SKM-1 (cell line): ENCODE data around the gene CTAG1B.
"Not testable (repeated sequence)": the region's sequence is repeated elsewhere in the genome, so short reads cannot be mapped to it uniquely, and the experiment has no call there.

Experiments used
- DNase-seq: peaks from one replicate; lab custom pipeline; 2025; ENCODE audit not compliant: unreplicated experiment; lab: John Stamatoyannopoulos, UW

Gene CTAG1B

GRCh38 chrX:154590415-154590814, 28.7 kb downstream of the CTAG1B start:
- DNase-seq = not testable (repeated sequence)

DNA sequence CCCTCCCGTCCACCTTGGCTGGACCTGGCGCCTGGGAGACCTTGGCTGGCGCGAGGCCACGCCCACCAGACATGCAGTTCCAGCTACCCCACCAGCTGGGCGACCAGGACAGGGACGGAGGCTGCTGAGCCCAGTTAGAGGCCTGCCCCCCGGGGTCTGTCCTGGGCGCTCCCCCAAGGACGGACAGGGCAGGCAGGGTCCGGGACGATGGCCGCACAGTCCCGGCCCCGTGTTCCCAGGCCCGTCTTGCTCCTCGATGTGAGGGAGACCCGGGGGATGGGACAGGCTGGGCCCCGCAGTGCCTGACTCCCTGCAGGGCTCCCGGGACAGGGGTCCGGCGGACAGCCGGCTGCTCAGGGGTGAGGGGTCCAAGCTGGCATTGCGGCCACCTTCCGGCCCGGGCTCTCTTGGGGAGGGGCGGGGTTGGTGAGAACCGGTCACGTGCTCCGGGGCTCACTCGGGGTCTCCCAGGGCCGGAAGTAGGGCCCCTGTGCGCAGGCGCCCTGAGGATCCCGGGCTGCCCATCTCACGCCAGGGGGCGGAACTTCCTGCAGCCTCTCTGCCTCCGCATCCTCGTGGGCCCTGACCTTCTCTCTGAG, 34.4 kb downstream of the CTAG1B start, which contains the start of gene CTAG1A:
Gene CTAG1A (plus strand): TSS at position 549 of the 599 bp plus-strand sequence. CDS start 74 bp downstream, outside the sequence.
- DNase-seq = not testable (repeated sequence)

GRCh38 chrX:154582994-154583393, 36.1 kb downstream of the CTAG1B start:
- DNase-seq = not testable (repeated sequence)

GRCh38 chrX:154575076-154575475, 44.0 kb downstream of the CTAG1B start:
- DNase-seq = not testable (repeated sequence)

DNA sequence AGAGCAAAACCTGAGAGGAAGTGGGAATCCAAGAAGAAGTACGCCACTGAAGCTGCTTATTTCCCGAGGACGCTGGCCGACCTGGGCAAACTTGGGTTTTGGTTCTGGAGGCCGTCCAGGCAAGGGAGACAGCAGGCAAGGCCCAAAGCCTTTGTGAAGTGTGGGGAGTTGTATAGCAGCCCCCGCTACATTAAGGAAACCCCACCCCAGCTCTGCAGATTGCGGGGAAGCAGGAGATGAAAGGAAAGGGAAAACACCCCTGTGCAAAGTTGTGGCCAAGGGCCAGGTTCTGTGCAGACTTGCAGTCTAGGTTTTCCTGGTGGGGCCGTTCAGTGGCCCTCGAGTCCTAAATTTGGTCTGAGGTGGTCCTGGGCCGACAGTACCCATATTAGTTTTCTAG, 46.0 kb downstream of the CTAG1B start:
- DNase-seq = not testable (repeated sequence)

DNA sequence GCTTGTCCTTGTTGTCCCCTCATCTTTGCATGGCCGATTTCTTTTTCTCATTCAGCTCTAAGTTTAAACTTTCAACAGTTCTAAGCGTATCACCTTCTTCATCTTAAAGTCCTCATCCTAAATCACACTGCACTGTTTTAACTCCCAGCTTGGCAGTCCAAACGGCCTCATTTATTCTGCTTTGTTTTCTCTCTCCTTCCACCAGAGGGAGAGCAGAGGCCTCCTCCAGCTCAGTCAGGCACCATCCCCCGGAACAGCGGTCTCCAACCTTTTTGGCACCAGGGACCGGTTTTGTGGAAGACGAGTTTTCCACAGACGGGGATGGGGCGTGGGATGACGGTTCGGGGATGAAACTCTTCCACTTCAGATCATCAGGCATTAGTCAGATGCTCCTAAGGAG, 48.7 kb downstream of the CTAG1B start:
- not testable (repeated sequence) for DNase-seq
